A549 treated with AZD9567 at 1 μM for 4 hours (cell line): Measurements from ENCODE around the gene LENG9. TPM values are rescaled to one million over a fixed set of nuclear protein-coding genes. Genes with fewer than 3 reads are reported as not detected.

Source experiments
- total RNA-seq: library from RNA; stranded (reverse); fragments of 200-300 nt; extraction: Qiagen RNA extraction; gene quantifications from 5 replicates; pipeline ENCODE4 v1.2.3, GENCODE V29; 2022; ENCODE audit not compliant: insufficient read depth

LENG9 gene
- total RNA-seq: 5.6 to 7.1 TPM (median 6.5 TPM) in 5 replicates

GRCh38 chr19:54463531-54464043, at the start of gene LENG9:
Gene LENG9 (minus strand): TSS chr19:54463778. CDS start chr19:54463526, 252 bp downstream.

GRCh38 chr19:54502518-54503048, 39.0 kb upstream of the LENG9 start, which contains the start of gene LAIR2:
Gene LAIR2 (plus strand): TSS chr19:54502831. CDS start chr19:54502919, 88 bp downstream.

GRCh38 chr19:54473071-54473891, 9.7 kb upstream of the LENG9 start, which contains the start of gene CDC42EP5:
Gene CDC42EP5 (minus strand): TSS chr19:54473296. CDS start chr19:54465547, 7,749 bp downstream.

GRCh38 chr19:54448774-54449700, 14.5 kb downstream of the LENG9 start, which contains the start of gene LENG8:
Gene LENG8 (plus strand): TSS chr19:54449199. CDS start chr19:54451345, 2,146 bp downstream.

GRCh38 chr19:54415208-54415900, 48.2 kb downstream of the LENG9 start, which contains the start of gene TTYH1:
Gene TTYH1 (plus strand): TSS chr19:54415464. CDS start chr19:54415553, 89 bp downstream.

Other genes starting within 250 kb of the LENG9 start
- 0.04 to 0.33 TPM (median 0.10 TPM) in 4 of 5 replicates, not detected in the other for gene LILRB3, start 240.8 kb downstream of the LENG9 start, total RNA-seq
- 0.03 to 0.06 TPM in 2 of 5 replicates, not detected in the others for gene LILRA6, start 221.0 kb downstream of the LENG9 start, total RNA-seq
- gene LILRB5, start 206.5 kb downstream of the LENG9 start, total RNA-seq: 0.04 to 0.08 TPM (median 0.06 TPM) in 4 of 5 replicates, not detected in the other
- gene LILRB2, start 182.7 kb downstream of the LENG9 start, total RNA-seq: 0.03 to 0.06 TPM (median 0.06 TPM) in 3 of 5 replicates, not detected in the others
- not detected in 5 replicates for gene LILRA5, start 150.6 kb downstream of the LENG9 start, total RNA-seq
- not detected in 5 replicates for gene LILRA4, start 124.6 kb downstream of the LENG9 start, total RNA-seq
- not detected in 5 replicates for gene LAIR1, start 98.8 kb downstream of the LENG9 start, total RNA-seq
- 0.06 to 0.15 TPM (median 0.10 TPM) in 3 of 5 replicates, not detected in the others for gene TTYH1, start 48.3 kb downstream of the LENG9 start, total RNA-seq
- gene LENG8, start 14.6 kb downstream of the LENG9 start, total RNA-seq: 62.1 to 172 TPM (median 137 TPM) in 5 replicates
- gene CDC42EP5, start 9.5 kb upstream of the LENG9 start, total RNA-seq: 0.09 to 0.20 TPM (median 0.19 TPM) in 3 of 5 replicates, not detected in the others
- not detected in 5 replicates for gene LAIR2, start 39.1 kb upstream of the LENG9 start, total RNA-seq
- gene LILRA2, start 110.0 kb upstream of the LENG9 start, total RNA-seq: 0.08 TPM in 1 of 5 replicates, not detected in the others
- gene LILRA1, start 129.9 kb upstream of the LENG9 start, total RNA-seq: not detected in 5 replicates
- gene LILRB1, start 166.7 kb upstream of the LENG9 start, total RNA-seq: 0.07 to 0.08 TPM in 2 of 5 replicates, not detected in the others
- not detected in 5 replicates for gene LILRB4, start 199.2 kb upstream of the LENG9 start, total RNA-seq